ENCODE measurements around the gene CANT1. TPM values are rescaled to one million over a fixed set of nuclear protein-coding genes. Genes with fewer than 3 reads are reported as not detected.

CANT1 gene
- total and polyA plus RNA-seq, 9 of the 15 experiments (the other 6 are each of a cell fraction or from before 2014, with no cell fraction given): 2.7 to 66.4 (median 22.5) TPM

- H3K4me1 ChIP-seq (replicated peaks in 1 of 2; ENCODE audit: control insufficient read depth in 2 of 2, insufficient read depth in 2 of 2, low read length in 2 of 2): peaks cover 0 to 3% of the 10 kb centered on the region in 2 experiments; a peak in 2 of 5 replicates
- no peak overlapping the region for H3K4me3 ChIP-seq
- TF ChIP-seq IRF9 (tag; IDR thresholded peaks at IDR 0.05) (no peak), ZNF583 (CRISPR knock-in tag; IDR thresholded peaks at IDR 0.05) (no peak), CREB3L1 (IDR thresholded peaks at IDR 0.05; ENCODE audit: borderline replicate concordance, low read depth) (0 out of 2 replicates have a peak, but pooled peaks have one; percentile 28), ZNF395 (CRISPR knock-in tag; IDR thresholded peaks at IDR 0.05) (no peak), ZNF165 (CRISPR knock-in tag; IDR thresholded peaks at IDR 0.05; ENCODE audit: borderline replicate concordance) (0 out of 2 replicates have a peak, but pooled peaks have one; percentile 71), ADNP (tag; IDR thresholded peaks at IDR 0.05) (no peak)
- WGBS (ENCODE audit: insufficient coverage, low coverage, missing lambda C conversion rate): 2% methylated on average over 10 of the region's 10 CpGs
- H3K36me3 ChIP-seq (ENCODE audit: control insufficient read depth, insufficient read depth, low read length): no peaks in the 10 kb centered on the region
- peak overlapping the region in 1 of 2 experiments; percentile 64; a peak in 1 of 4 replicates for H3K9ac ChIP-seq (ENCODE audit: insufficient read depth in 1 of 2, low read depth in 2 of 2, low read length in 2 of 2)
- H3K79me2 ChIP-seq (ENCODE audit: control insufficient read depth, insufficient read depth, low read length): no peaks in the 10 kb centered on the region
- CTCF ChIA-PET (ENCODE audit: low intra/inter-chr PET ratio): no interaction called here
- ATAC-seq: peak; percentile 32; the same call in 2 of the 3 replicates
- H3K9me1 ChIP-seq (ENCODE audit: control insufficient read depth, insufficient read depth, low read length): no peaks in the 10 kb centered on the region
- no peak overlapping the region for H3K4me2 ChIP-seq (ENCODE audit: insufficient read depth, low read length)
- DNase-seq (ENCODE audit: extremely low read depth in 1 of 4, low spot score in 3 of 4): peak in 1 of 4 experiments; percentile 17
- in situ Hi-C loops (cut with MboI) (loop anchor here (25.0 kb wide), 1 partner anchor 329 kb away; no protein-coding TSS in a partner anchor), intact Hi-C loops (cut with micrococcal nuclease) (no loop called here)
- POLR2A ChIA-PET: no interaction called here
- no peak overlapping the region for H3K27ac ChIP-seq (ENCODE audit: extremely low read depth, low read depth, low read length)
- BruUV-seq (replicated peaks): no TSS peak
- no peak for FAIRE-seq
- no peaks in the 10 kb centered on the region for H4K20me1 ChIP-seq (replicated peaks; ENCODE audit: control insufficient read depth, insufficient read depth, low read length)
- no peaks in the 10 kb centered on the region for H3K9me3 ChIP-seq (replicated peaks; ENCODE audit: control insufficient read depth, insufficient read depth, low read depth, low read length)
- H3K27me3 ChIP-seq (ENCODE audit: control insufficient read depth in 2 of 2, insufficient read depth in 2 of 2, low read length in 2 of 2): no peaks in the 10 kb centered on the region; a peak in 2 of 5 replicates
- no peak overlapping the region for H2AFZ ChIP-seq (ENCODE audit: low read depth, low read length)
Observed at GRCh38 chr17:79057737-79058385, 48.3 kb upstream of the CANT1 start.
